A549 (cell line): ENCODE measurements around the gene TFAM. TPM values are rescaled to one million over a fixed set of nuclear protein-coding genes. Genes with fewer than 3 reads are reported as not detected.

Experiments
- ATAC-seq, 2 experiments: fragments of 200-7000 bp in 1 of 2; fragments of >200 bp in 1 of 2; cut with Nextera tagmentation in 1 of 2; cut with Tn5 transposase in 1 of 2; 3 replicates each; pipeline versions ENCODE4 v1.8.0 to v1.9.1; 2018 to 2020; ENCODE audit warnings: mild to moderate bottlenecking in 1 of 2, moderate library complexity in 1 of 2
- CTCF ChIA-PET: fragments of 300-600 bp; sonication (Branson Sonifier 250); formaldehyde crosslinking; extraction: SDS; loops from one replicate; lab custom pipeline; 2021; ENCODE audit warnings: antibody characterized with exemption, inconsistent platforms; lab: Yijun Ruan, JAX
- POLR2A ChIA-PET: fragments of 350-600 bp; formaldehyde crosslinking; extraction: SDS; loops from one replicate; lab custom pipeline; 2021; ENCODE audit warnings: antibody characterized with exemption, inconsistent platforms; lab: Yijun Ruan, JAX
- DNase-seq, 2 experiments: peaks; one replicate each; pipeline versions ENCODE4 v3.0.0 to v3.0.0-alpha.2; 2011 to 2016; ENCODE audit warnings: low read depth in 1 of 2, low spot score in 1 of 2
- FAIRE-seq: peaks from 2 replicates; lab custom pipeline; 2011; peaks lifted over from hg19 to GRCh38; lab: Jason Lieb, UNC
- H3K27ac ChIP-seq, 2 experiments: fragments of >200 bp; sonication (Bioruptor Twin); formaldehyde crosslinking; 3 replicates each; pipeline ENCODE4 v1.5.1; 2016 to 2017
- H3K4me1 ChIP-seq: fragments of >200 bp; sonication (Bioruptor Twin); formaldehyde crosslinking; 3 replicates; pipeline ENCODE4 v1.6.1; 2016
- H3K4me2 ChIP-seq: fragments of >200 bp; sonication (Bioruptor Twin); formaldehyde crosslinking; 3 replicates; pipeline ENCODE4 v1.6.1; 2016
- H3K4me3 ChIP-seq: fragments of >200 bp; sonication (Bioruptor Twin); formaldehyde crosslinking; 3 replicates; pipeline ENCODE4 v1.5.1; 2016
- H3K9me3 ChIP-seq: fragments of >200 bp; sonication (Bioruptor Twin); formaldehyde crosslinking; 3 replicates; pipeline ENCODE4 v1.6.1; 2016
- ATOH8 ChIP-seq: fragments of 250-450 bp; sonication (Bioruptor Pico); IDR thresholded peaks from 2 replicates; pipeline ENCODE4 v1.5.0; 2020; ENCODE audit warnings: low read depth, mild to moderate bottlenecking, moderate library complexity
- BHLHE40 ChIP-seq: IDR thresholded peaks from 2 replicates; pipeline ENCODE4 v1.6.1; 2012; ENCODE audit warnings: low read depth, low read length, inconsistent platforms
- EHMT2 ChIP-seq: fragments of 200-600 bp; sonication (generic); IDR thresholded peaks from 2 replicates; pipeline ENCODE4 v1.6.1; 2016; ENCODE audit warnings: antibody characterized with exemption, low read depth, mild to moderate bottlenecking, moderate library complexity
- FOSB ChIP-seq: fragments of 250-450 bp; sonication (Bioruptor Pico); IDR thresholded peaks from 2 replicates; pipeline ENCODE4 v1.5.0; 2020; ENCODE audit warnings: mild to moderate bottlenecking, moderate library complexity
- FOSL2 ChIP-seq, 2 experiments: fragments of 450-650 bp in 1 of 2; fragments of >200 bp in 1 of 2; sonication (Bioruptor Twin) in 1 of 2; formaldehyde crosslinking; IDR thresholded peaks; 2 replicates each; pipeline versions ENCODE4 v1.5.0 to v1.6.1; 2016 to 2020; ENCODE audit warnings: mild to moderate bottlenecking in 1 of 2, moderate library complexity in 1 of 2
- HEYL ChIP-seq: fragments of 250-450 bp; sonication (Bioruptor Pico); IDR thresholded peaks from 2 replicates; pipeline ENCODE4 v1.8.0; 2021; ENCODE audit warnings: mild to moderate bottlenecking, moderate library complexity
- HOXB13 ChIP-seq: fragments of 250-450 bp; sonication (Bioruptor Pico); IDR thresholded peaks from 2 replicates; pipeline ENCODE4 v1.5.0; 2020; ENCODE audit warnings: low read depth, mild to moderate bottlenecking, moderate library complexity
- MAZ ChIP-seq: fragments of 150-350 bp; IDR thresholded peaks from 2 replicates; pipeline ENCODE4 v1.6.1; 2014; ENCODE audit warnings: antibody characterized with exemption, low read depth, low read length, borderline replicate concordance
- NFE2L2 ChIP-seq: fragments of 150-350 bp; conservative IDR thresholded peaks from 2 replicates; pipeline ENCODE4 v1.6.1; 2014; ENCODE audit warnings: low read length
- PBX3 ChIP-seq: IDR thresholded peaks from 2 replicates; pipeline ENCODE4 v1.6.1; 2012
- POLR2A ChIP-seq: IDR thresholded peaks from 2 replicates; pipeline ENCODE4 v1.6.1; 2012; ENCODE audit warnings: mild to moderate bottlenecking, low read length
- POLR2AphosphoS2 ChIP-seq: conservative IDR thresholded peaks from 2 replicates; pipeline ENCODE4 v1.6.1; 2012; ENCODE audit warnings: low read length, improper control_type of control experiment, inconsistent platforms
- RNF2 ChIP-seq: fragments of 200-600 bp; sonication (generic); IDR thresholded peaks from 2 replicates; pipeline ENCODE4 v1.6.1; 2016; ENCODE audit warnings: low read depth, mild to moderate bottlenecking, antibody characterized with exemption, moderate library complexity, borderline replicate concordance
- WGBS: methylation state at CpG from one replicate; pipeline ENCODE4 v1.1.6; 2017; ENCODE audit errors: missing lambda C conversion rate; 5-methylcytosine and 5-hydroxymethylcytosine counted together
- polyA plus RNA-seq, 4 experiments: library from polyadenylated mRNA; depleted of rRNA in 3 of 4; stranded (reverse); fragments of >200 nt; fragmentation: RNase III in 1 of 4; extraction: RNeasy Plus Mini Kit Qiagen cat#74134 plus additional on column Dnase treatment in 1 of 4; gene quantifications; 2 replicates in 3 of 4; 3 replicates in 1 of 4; pipeline ENCODE4 v1.2.3, GENCODE V29; 2011 to 2017
- TF ChIP-seq, protein P1 (sequence below): fragments of 200-600 bp; sonication (generic); IDR thresholded peaks from 2 replicates; pipeline ENCODE4 v1.6.1; 2016; ENCODE audit warnings: antibody characterized with exemption, mild to moderate bottlenecking, moderate library complexity

The TFAM gene
- polyA plus RNA-seq, 2 of the 4 experiments (the other 2 are of a cell fraction): 61.2 to 66.9 TPM

GRCh38 chr10:58396057-58396456, 10.8 kb downstream of the TFAM start:
- H3K27ac ChIP-seq: no peak overlapping the region
- CTCF ChIA-PET: interaction anchor here (2.2 kb wide), 1 partner anchor 11 kb away, joined by 7 read pairs; the partner anchor contains the start of gene TFAM
- no peak for TF ChIP-seq RNF2
- TF ChIP-seq, protein P1, sequence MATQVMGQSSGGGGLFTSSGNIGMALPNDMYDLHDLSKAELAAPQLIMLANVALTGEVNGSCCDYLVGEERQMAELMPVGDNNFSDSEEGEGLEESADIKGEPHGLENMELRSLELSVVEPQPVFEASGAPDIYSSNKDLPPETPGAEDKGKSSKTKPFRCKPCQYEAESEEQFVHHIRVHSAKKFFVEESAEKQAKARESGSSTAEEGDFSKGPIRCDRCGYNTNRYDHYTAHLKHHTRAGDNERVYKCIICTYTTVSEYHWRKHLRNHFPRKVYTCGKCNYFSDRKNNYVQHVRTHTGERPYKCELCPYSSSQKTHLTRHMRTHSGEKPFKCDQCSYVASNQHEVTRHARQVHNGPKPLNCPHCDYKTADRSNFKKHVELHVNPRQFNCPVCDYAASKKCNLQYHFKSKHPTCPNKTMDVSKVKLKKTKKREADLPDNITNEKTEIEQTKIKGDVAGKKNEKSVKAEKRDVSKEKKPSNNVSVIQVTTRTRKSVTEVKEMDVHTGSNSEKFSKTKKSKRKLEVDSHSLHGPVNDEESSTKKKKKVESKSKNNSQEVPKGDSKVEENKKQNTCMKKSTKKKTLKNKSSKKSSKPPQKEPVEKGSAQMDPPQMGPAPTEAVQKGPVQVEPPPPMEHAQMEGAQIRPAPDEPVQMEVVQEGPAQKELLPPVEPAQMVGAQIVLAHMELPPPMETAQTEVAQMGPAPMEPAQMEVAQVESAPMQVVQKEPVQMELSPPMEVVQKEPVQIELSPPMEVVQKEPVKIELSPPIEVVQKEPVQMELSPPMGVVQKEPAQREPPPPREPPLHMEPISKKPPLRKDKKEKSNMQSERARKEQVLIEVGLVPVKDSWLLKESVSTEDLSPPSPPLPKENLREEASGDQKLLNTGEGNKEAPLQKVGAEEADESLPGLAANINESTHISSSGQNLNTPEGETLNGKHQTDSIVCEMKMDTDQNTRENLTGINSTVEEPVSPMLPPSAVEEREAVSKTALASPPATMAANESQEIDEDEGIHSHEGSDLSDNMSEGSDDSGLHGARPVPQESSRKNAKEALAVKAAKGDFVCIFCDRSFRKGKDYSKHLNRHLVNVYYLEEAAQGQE: no peak
- no peak for TF ChIP-seq POLR2A
- no peak for TF ChIP-seq POLR2AphosphoS2
- TF ChIP-seq HEYL (CRISPR knock-in tag): no peak
- TF ChIP-seq EHMT2: no peak
- TF ChIP-seq NFE2L2: no peak

DNA sequence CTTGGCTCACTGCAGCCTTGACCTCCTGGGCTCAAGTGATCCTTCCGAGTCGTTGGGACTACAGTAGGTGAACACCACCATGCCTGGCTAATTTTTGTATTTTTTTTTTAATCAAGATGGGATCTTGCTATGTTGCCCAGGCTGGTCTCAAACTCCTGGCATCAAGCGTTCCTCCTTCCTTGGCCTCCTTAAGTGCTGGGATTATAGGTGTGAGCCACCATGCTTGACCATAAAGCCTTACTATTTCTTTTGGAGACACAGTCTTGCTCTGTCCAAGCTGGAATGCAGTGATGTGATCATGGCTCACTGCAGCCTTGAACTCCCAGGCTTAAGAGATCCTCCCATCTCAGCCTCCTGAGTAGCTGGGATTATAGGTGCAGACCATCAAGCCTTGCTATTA, 12.6 kb downstream of the TFAM start:
- WGBS: 96% methylated on average over 3 of the region's 3 CpGs
- POLR2A ChIA-PET: interaction anchor here (0.6 kb wide), 1 partner anchor 124 kb away, joined by 3 read pairs; no protein-coding TSS in a partner anchor

More at GRCh38 chr10:58396057-58396456, 10.8 kb downstream of the TFAM start:
- H3K9me3 ChIP-seq: no peaks in the 10 kb centered on the region
- no peak for DNase-seq
- POLR2A ChIA-PET: interaction anchor here (1.1 kb wide), 1 partner anchor 11 kb away, joined by 3 read pairs; the partner anchor contains the start of gene TFAM
- H3K4me3 ChIP-seq: no peak overlapping the region
- no peak for FAIRE-seq
- H3K4me2 ChIP-seq: no peak overlapping the region
- H3K4me1 ChIP-seq: 0 out of 3 replicates have a peak, but pooled peaks cover 4% of the 10 kb centered on the region
- no peak for ATAC-seq

GRCh38 chr10:58399410-58399809, 14.2 kb downstream of the TFAM start:
- TF ChIP-seq FOSL2 (IDR thresholded peaks at IDR 0.05) (no peak), FOSL2 (CRISPR knock-in tag; IDR thresholded peaks at IDR 0.05) (peak; percentile 12; the same call in 1 of the 2 replicates), MAZ (no peak)
- TF ChIP-seq, all 56 proteins: peak for 1
- 0 out of 3 replicates have a peak, but pooled peaks cover 4% of the 10 kb centered on the region for H3K4me1 ChIP-seq
- CTCF ChIA-PET: interaction anchor here (0.8 to 1.9 kb wide), 5 partner anchors 13 to 553 kb away, joined by 3 to 7 read pairs (median 4); no protein-coding TSS in a partner anchor
- ATAC-seq (no peak), FAIRE-seq (no peak), DNase-seq (no peak)
- POLR2A ChIA-PET: interaction anchor here (0.6 kb wide), 1 partner anchor 28 kb away, joined by 5 read pairs; no protein-coding TSS in a partner anchor
- no peaks in the 10 kb centered on the region for H3K9me3 ChIP-seq
- no peak overlapping the region for H3K4me2 ChIP-seq
- no peak overlapping the region for H3K4me3 ChIP-seq
- no peak overlapping the region for H3K27ac ChIP-seq
- WGBS: 61% methylated on average over 4 of the region's 4 CpGs

More for the DNA sequence above, 12.6 kb downstream of the TFAM start:
- H3K27ac ChIP-seq: no peak overlapping the region
- DNase-seq (no peak), FAIRE-seq (no peak), ATAC-seq (no peak)
- H3K4me1 ChIP-seq: 0 out of 3 replicates have a peak, but pooled peaks cover 4% of the 10 kb centered on the region
- no peak overlapping the region for H3K4me3 ChIP-seq
- no peaks in the 10 kb centered on the region for H3K9me3 ChIP-seq
- no peak overlapping the region for H3K4me2 ChIP-seq
- TF ChIP-seq ATOH8 (CRISPR knock-in tag): no peak
- TF ChIP-seq PBX3: no peak
- no peak for TF ChIP-seq BHLHE40
- no peak for TF ChIP-seq HOXB13 (CRISPR knock-in tag)
- no peak for TF ChIP-seq MAZ
- TF ChIP-seq NFE2L2: no peak
- no peak for TF ChIP-seq FOSB (CRISPR knock-in tag)
- no peak for TF ChIP-seq POLR2A
- CTCF ChIA-PET: interaction anchor here (1.3 kb wide), 1 partner anchor 12 kb away, joined by 3 read pairs; no protein-coding TSS in a partner anchor
